ENCODE data around the gene MGAT5. TPM values are rescaled to one million over a fixed set of nuclear protein-coding genes. Genes with fewer than 3 reads are reported as not detected.

MGAT5 gene
- total RNA-seq, 1 experiment from 2014 or later: 22.1 TPM

- H3K27me3 Mint-ChIP-seq (ENCODE audit: insufficient read depth, unreplicated experiment): no peaks in the 10 kb centered on the region
- H3K4me1 Mint-ChIP-seq (ENCODE audit: low read depth, unreplicated experiment): no peaks in the 10 kb centered on the region
- ChIA-PET POLR2A (interaction anchor here (0.6 kb wide), 1 partner anchor 482 kb away, joined by 5 read pairs; no protein-coding TSS in a partner anchor), CTCF (interaction anchor here (0.7 to 2.9 kb wide), 2 partner anchors 9 to 10 kb away, joined by 8 to 10 read pairs; no protein-coding TSS in a partner anchor)
- H3K27ac Mint-ChIP-seq (ENCODE audit: unreplicated experiment): no peak overlapping the region
- Histone ChIP-seq H3K27me3 (replicated peaks; ENCODE audit: control insufficient read depth, insufficient read depth, low read length) (no peaks in the 10 kb centered on the region), H3K4me1 (no peaks in the 10 kb centered on the region), H3K9me3 (no peaks in the 10 kb centered on the region), H3K4me3 (ENCODE audit: low read depth, low read length) (no peak overlapping the region), H3K36me3 (ENCODE audit: control insufficient read depth, insufficient read depth, low read length) (peaks cover 3% of the 10 kb centered on the region; the same call in 1 of the 2 replicates)
- no TSS peak for BruUV-seq (replicated peaks)
- TF ChIP-seq CTCF (IDR thresholded peaks at IDR 0.05; ENCODE audit: insufficient read depth in 1 of 2, low read depth in 1 of 2, low read length in 1 of 2, severe bottlenecking in 1 of 2, unreplicated experiment in 1 of 2): no peak
- DNase-seq: no peak
- H3K36me3 Mint-ChIP-seq (ENCODE audit: insufficient read depth, unreplicated experiment): peaks cover 13% of the 10 kb centered on the region
- intact Hi-C loops (cut with micrococcal nuclease; ENCODE audit: unreplicated experiment): no loop called here
- H3K9me3 Mint-ChIP-seq (ENCODE audit: unreplicated experiment): no peaks in the 10 kb centered on the region
- H3K4me3 Mint-ChIP-seq (ENCODE audit: unreplicated experiment): no peak overlapping the region
Measured at GRCh38 chr2:134441153-134441863, 187.4 kb downstream of the MGAT5 start.

- intact Hi-C loops (cut with micrococcal nuclease; ENCODE audit: unreplicated experiment): no loop called here
- no peaks in the 10 kb centered on the region for H3K4me1 ChIP-seq
Measured at GRCh38 chr2:134443814-134444480, 190.1 kb downstream of the MGAT5 start.

More at GRCh38 chr2:134443814-134444480, 190.1 kb downstream of the MGAT5 start:
- Histone ChIP-seq H3K27me3 (replicated peaks; ENCODE audit: control insufficient read depth, insufficient read depth, low read length) (no peaks in the 10 kb centered on the region), H3K9me3 (no peaks in the 10 kb centered on the region), H3K36me3 (ENCODE audit: control insufficient read depth, insufficient read depth, low read length) (peaks cover 2% of the 10 kb centered on the region; the same call in 1 of the 2 replicates), H3K4me3 (ENCODE audit: low read depth, low read length) (no peak overlapping the region)
- Mint-ChIP-seq H3K27me3 (ENCODE audit: insufficient read depth, unreplicated experiment) (no peaks in the 10 kb centered on the region), H3K36me3 (ENCODE audit: insufficient read depth, unreplicated experiment) (peaks cover 18% of the 10 kb centered on the region), H3K27ac (ENCODE audit: unreplicated experiment) (no peak overlapping the region), H3K4me1 (ENCODE audit: low read depth, unreplicated experiment) (no peaks in the 10 kb centered on the region), H3K4me3 (ENCODE audit: unreplicated experiment) (no peak overlapping the region), H3K9me3 (ENCODE audit: unreplicated experiment) (no peaks in the 10 kb centered on the region)
- DNase-seq: no peak
- no peak for TF ChIP-seq CTCF (IDR thresholded peaks at IDR 0.05; ENCODE audit: insufficient read depth in 1 of 2, low read depth in 1 of 2, low read length in 1 of 2, severe bottlenecking in 1 of 2, unreplicated experiment in 1 of 2)
- ChIA-PET CTCF (no interaction called here), POLR2A (no interaction called here)
- no TSS peak for BruUV-seq (replicated peaks)

All from Caco-2 (cell line).